ENCODE results near the gene PICALM.

Gene PICALM

GRCh38 chr11:86014221-86014620 is 54.7 kb downstream of the PICALM start:
- H3K4me3 ChIP-seq (ENCODE audit: low read length, poor library complexity, severe bottlenecking): no peak overlapping the region
- no peak overlapping the region for H3K9ac ChIP-seq (ENCODE audit: low read depth, low read length, poor library complexity, severe bottlenecking)
- no peak overlapping the region for H3K4me2 ChIP-seq (ENCODE audit: low read depth, low read length, poor library complexity, severe bottlenecking)
- no peak overlapping the region for H2AFZ ChIP-seq (ENCODE audit: low read length)
- peaks cover 5% of the 10 kb centered on the region; the same call in 1 of the 2 replicates for H3K79me2 ChIP-seq (ENCODE audit: insufficient read depth, low read length)
- no peaks in the 10 kb centered on the region for H3K4me1 ChIP-seq (ENCODE audit: insufficient read depth, low read length, poor library complexity, severe bottlenecking)
- TF ChIP-seq CTCF (conservative IDR thresholded peaks at IDR 0.05; ENCODE audit: low read length) (no peak), EZH2phosphoT487 (IDR thresholded peaks at IDR 0.05; ENCODE audit: borderline replicate concordance) (no peak)
- no peaks in the 10 kb centered on the region for H3K9me3 ChIP-seq (ENCODE audit: insufficient read depth, low read depth, low read length)
- H3F3A ChIP-seq (ENCODE audit: low read depth): no peaks in the 10 kb centered on the region
- no peaks in the 10 kb centered on the region for H3K9me2 ChIP-seq (replicated peaks; ENCODE audit: low read depth, low read length)
- peaks cover 7% of the 10 kb centered on the region for H4K20me1 ChIP-seq (ENCODE audit: insufficient read depth, low read length, poor library complexity, severe bottlenecking)
- peaks cover 69% of the 10 kb centered on the region for H3K36me3 ChIP-seq (ENCODE audit: insufficient read depth, low read length)
- no peaks in the 10 kb centered on the region for H3K27me3 ChIP-seq (ENCODE audit: insufficient read depth, low read length, poor library complexity, severe bottlenecking)

- Histone ChIP-seq H3K9ac (ENCODE audit: low read depth, low read length, poor library complexity, severe bottlenecking) (no peak overlapping the region), H2AFZ (ENCODE audit: low read length) (no peak overlapping the region), H3K36me3 (ENCODE audit: insufficient read depth, low read length) (peaks cover 68% of the 10 kb centered on the region), H3K4me3 (ENCODE audit: low read length, poor library complexity, severe bottlenecking) (no peak overlapping the region), H3F3A (ENCODE audit: low read depth) (no peaks in the 10 kb centered on the region), H4K20me1 (ENCODE audit: insufficient read depth, low read length, poor library complexity, severe bottlenecking) (peaks cover 7% of the 10 kb centered on the region), H3K79me2 (ENCODE audit: insufficient read depth, low read length) (peaks cover 5% of the 10 kb centered on the region; the same call in 1 of the 2 replicates), H3K9me3 (ENCODE audit: insufficient read depth, low read depth, low read length) (no peaks in the 10 kb centered on the region), H3K4me2 (ENCODE audit: low read depth, low read length, poor library complexity, severe bottlenecking) (no peak overlapping the region), H3K27me3 (ENCODE audit: insufficient read depth, low read length, poor library complexity, severe bottlenecking) (no peaks in the 10 kb centered on the region), H3K9me2 (replicated peaks; ENCODE audit: low read depth, low read length) (no peaks in the 10 kb centered on the region), H3K4me1 (ENCODE audit: insufficient read depth, low read length, poor library complexity, severe bottlenecking) (no peaks in the 10 kb centered on the region)
- TF ChIP-seq EZH2phosphoT487 (IDR thresholded peaks at IDR 0.05; ENCODE audit: borderline replicate concordance): no peak
- TF ChIP-seq CTCF (conservative IDR thresholded peaks at IDR 0.05; ENCODE audit: low read length): no peak
These were observed 55.2 kb downstream of the PICALM start for GRCh38 chr11:86013713-86014112.

- Histone ChIP-seq H3K79me2 (ENCODE audit: insufficient read depth, low read length) (peaks cover 5% of the 10 kb centered on the region; the same call in 1 of the 2 replicates), H3K27me3 (ENCODE audit: insufficient read depth, low read length, poor library complexity, severe bottlenecking) (no peaks in the 10 kb centered on the region), H4K20me1 (ENCODE audit: insufficient read depth, low read length, poor library complexity, severe bottlenecking) (peaks cover 7% of the 10 kb centered on the region), H3K4me2 (ENCODE audit: low read depth, low read length, poor library complexity, severe bottlenecking) (no peak overlapping the region), H3K4me3 (ENCODE audit: low read length, poor library complexity, severe bottlenecking) (no peak overlapping the region), H3K9ac (ENCODE audit: low read depth, low read length, poor library complexity, severe bottlenecking) (no peak overlapping the region), H3K9me2 (replicated peaks; ENCODE audit: low read depth, low read length) (no peaks in the 10 kb centered on the region), H2AFZ (ENCODE audit: low read length) (no peak overlapping the region), H3K36me3 (ENCODE audit: insufficient read depth, low read length) (peaks cover 82% of the 10 kb centered on the region), H3K4me1 (ENCODE audit: insufficient read depth, low read length, poor library complexity, severe bottlenecking) (no peaks in the 10 kb centered on the region), H3K9me3 (ENCODE audit: insufficient read depth, low read depth, low read length) (no peaks in the 10 kb centered on the region), H3F3A (ENCODE audit: low read depth) (no peaks in the 10 kb centered on the region)
- TF ChIP-seq CTCF (conservative IDR thresholded peaks at IDR 0.05; ENCODE audit: low read length) (no peak), EZH2phosphoT487 (IDR thresholded peaks at IDR 0.05; ENCODE audit: borderline replicate concordance) (no peak)
These were observed 57.7 kb downstream of the PICALM start for GRCh38 chr11:86011175-86011574.

Measured in Loucy (cell line).